OCI-LY7 (cell line): ENCODE data around the gene GNB5. TPM values are rescaled to one million over a fixed set of nuclear protein-coding genes. Genes with fewer than 3 reads are reported as not detected.

ENCODE experiments used
- BruUV-seq: library from RNA; stranded (reverse); fragments of 400-500 nt; replicated peaks from 2 replicates; lab custom pipeline; 2021; lab: Mats Ljungman, UMichigan
- CTCF ChIA-PET: fragments of 300-600 bp; sonication (Branson Sonifier 250); formaldehyde crosslinking; loops from one replicate; lab custom pipeline; 2022; ENCODE audit warnings: antibody characterized with exemption; ENCODE audit not compliant: unreplicated experiment; lab: Charles Lee
- POLR2A ChIA-PET: fragments of 300-600 bp; sonication (Branson Sonifier 250); formaldehyde crosslinking; loops from one replicate; lab custom pipeline; 2022; ENCODE audit warnings: antibody characterized with exemption; lab: Charles Lee
- DNase-seq: peaks from one replicate; pipeline ENCODE4 v3.0.0-alpha.2; 2015; ENCODE audit warnings: low spot score
- H2AFZ ChIP-seq: fragments of 200-600 bp; sonication (generic), shearing (Covaris generic); 2 replicates; pipeline ENCODE4 v1.6.1; 2014; ENCODE audit warnings: mild to moderate bottlenecking, antibody characterized with exemption, low read length, moderate library complexity
- H3K27ac ChIP-seq: fragments of 200-600 bp; sonication (generic); 2 replicates; pipeline ENCODE4 v1.5.1; 2014; ENCODE audit warnings: mixed run types, low read depth, mild to moderate bottlenecking, moderate library complexity, low read length, inconsistent platforms; ENCODE audit not compliant: poor library complexity, severe bottlenecking
- H3K36me3 ChIP-seq: fragments of 200-600 bp; sonication (generic); 2 replicates; pipeline ENCODE4 v1.6.1; 2014; ENCODE audit warnings: mild to moderate bottlenecking, antibody characterized with exemption, low read length, moderate library complexity, mixed read lengths; ENCODE audit not compliant: insufficient read depth
- H3K4me1 ChIP-seq: fragments of 200-600 bp; sonication (generic); 2 replicates; pipeline ENCODE4 v1.5.1; 2014; ENCODE audit warnings: mild to moderate bottlenecking, low read length; ENCODE audit not compliant: insufficient read depth, poor library complexity, severe bottlenecking
- H3K4me2 ChIP-seq: fragments of 200-600 bp; sonication (generic); 2 replicates; pipeline ENCODE4 v1.6.1; 2014; ENCODE audit warnings: mild to moderate bottlenecking, low read length
- H3K4me3 ChIP-seq: fragments of 200-600 bp; sonication (generic); 2 replicates; pipeline ENCODE4 v1.5.1; 2014; ENCODE audit warnings: mild to moderate bottlenecking, low read depth, low read length; ENCODE audit not compliant: poor library complexity, severe bottlenecking
- H3K79me2 ChIP-seq: fragments of 200-600 bp; sonication (generic); 2 replicates; pipeline ENCODE4 v1.6.1; 2016; ENCODE audit warnings: low read depth, mild to moderate bottlenecking, low read length, moderate library complexity, mixed read lengths; ENCODE audit not compliant: insufficient read depth
- H3K9me2 ChIP-seq: fragments of 200-600 bp; sonication (generic); 2 replicates; pipeline ENCODE4 v1.6.1; 2016; ENCODE audit warnings: mild to moderate bottlenecking, low read length, mixed read lengths; ENCODE audit not compliant: insufficient read depth
- H3K9me3 ChIP-seq: fragments of 200-600 bp; sonication (generic); 2 replicates; pipeline ENCODE4 v1.6.1; 2014; ENCODE audit warnings: mild to moderate bottlenecking, mixed run types, low read length, mixed read lengths
- H4K20me1 ChIP-seq: fragments of 200-600 bp; sonication (generic); 2 replicates; pipeline ENCODE4 v1.6.1; 2014; ENCODE audit warnings: mild to moderate bottlenecking, antibody characterized with exemption, low read length, moderate library complexity, mixed read lengths; ENCODE audit not compliant: insufficient read depth
- CTCF ChIP-seq: fragments of 200-600 bp; sonication (generic); conservative IDR thresholded peaks from 2 replicates; pipeline ENCODE4 v1.5.1; 2014; ENCODE audit warnings: mild to moderate bottlenecking, antibody characterized with exemption, low read length, moderate library complexity, mixed read lengths
- EZH2phosphoT487 ChIP-seq: fragments of 200-600 bp; sonication (generic); IDR thresholded peaks from 2 replicates; pipeline ENCODE4 v1.6.1; 2018; ENCODE audit warnings: low read depth, borderline replicate concordance, mild to moderate bottlenecking, mixed run types, antibody characterized with exemption, low read length, moderate library complexity, mixed read lengths
- intact Hi-C: fragments of 100-400 bp; cut with micrococcal nuclease; formaldehyde crosslinking; loops from one replicate; pipeline ENCODE4 v1.10.0; 2022; ENCODE audit not compliant: unreplicated experiment
- total RNA-seq, 2 experiments: library from RNA; depleted of rRNA in 1 of 2; stranded (reverse); fragments of >200 nt in 1 of 2; shearing (Covaris generic) in 1 of 2; gene quantifications; 2 replicates each; pipeline ENCODE4 v1.2.3, GENCODE V29; 2014 to 2022

GNB5 gene
- total RNA-seq, 2 experiments from 2014 or later, result 49.0 to 53.9 TPM

- CTCF ChIA-PET, result interaction anchor here (2.0 kb wide), 1 partner anchor 99 kb away, joined by 8 read pairs; no protein-coding TSS in a partner anchor
- BruUV-seq, result no TSS peak
- H3K27ac ChIP-seq, result no peak overlapping the region
- no peak overlapping the region for H3K4me2 ChIP-seq
- intact Hi-C loops, result no loop called here
- peaks cover 6% of the 10 kb centered on the region for H3K4me1 ChIP-seq
- no peaks in the 10 kb centered on the region for H3K36me3 ChIP-seq
- no peak overlapping the region for H3K4me3 ChIP-seq
- TF ChIP-seq CTCF (no peak), EZH2phosphoT487 (no peak)
- H4K20me1 ChIP-seq, result no peaks in the 10 kb centered on the region
- no peak for DNase-seq
- POLR2A ChIA-PET, result interaction anchor here (1.1 kb wide), 1 partner anchor 11 kb away, joined by 4 read pairs; no protein-coding TSS in a partner anchor
- no peaks in the 10 kb centered on the region for H3K9me2 ChIP-seq
- no peaks in the 10 kb centered on the region for H3K9me3 ChIP-seq
- H3K79me2 ChIP-seq, result no peaks in the 10 kb centered on the region
- no peak overlapping the region for H2AFZ ChIP-seq
Observed at GRCh38 chr15:52080031-52080430, 111.2 kb downstream of the GNB5 start.

- BruUV-seq, result no TSS peak
- ChIA-PET CTCF (interaction anchor here (0.5 to 2.0 kb wide), 4 partner anchors 10 to 115 kb away, joined by 3 to 8 read pairs (median 4); no protein-coding TSS in a partner anchor), POLR2A (interaction anchor here (0.6 to 1.2 kb wide), 3 partner anchors 12 to 75 kb away, joined by 3 to 4 read pairs (median 3); no protein-coding TSS in a partner anchor)
- no peak overlapping the region for H3K4me3 ChIP-seq
- no peaks in the 10 kb centered on the region for H3K79me2 ChIP-seq
- no peaks in the 10 kb centered on the region for H4K20me1 ChIP-seq
- H3K36me3 ChIP-seq, result no peaks in the 10 kb centered on the region
- H3K9me2 ChIP-seq, result no peaks in the 10 kb centered on the region
- TF ChIP-seq EZH2phosphoT487 (no peak), CTCF (peak; percentile 97)
- H2AFZ ChIP-seq, result no peak overlapping the region
- H3K27ac ChIP-seq, result no peak overlapping the region
- peak; percentile 87 for DNase-seq
- H3K4me2 ChIP-seq, result no peak overlapping the region
- peaks cover 6% of the 10 kb centered on the region for H3K4me1 ChIP-seq
- intact Hi-C loops, result loop anchor here (1.0 to 5.0 kb wide), 2 partner anchors 63 to 97 kb away; no protein-coding TSS in a partner anchor
- no peaks in the 10 kb centered on the region for H3K9me3 ChIP-seq
Observed at GRCh38 chr15:52078876-52079700, 112.1 kb downstream of the GNB5 start.
